ENCODE measurements around the gene ARHGDIA.

DNA sequence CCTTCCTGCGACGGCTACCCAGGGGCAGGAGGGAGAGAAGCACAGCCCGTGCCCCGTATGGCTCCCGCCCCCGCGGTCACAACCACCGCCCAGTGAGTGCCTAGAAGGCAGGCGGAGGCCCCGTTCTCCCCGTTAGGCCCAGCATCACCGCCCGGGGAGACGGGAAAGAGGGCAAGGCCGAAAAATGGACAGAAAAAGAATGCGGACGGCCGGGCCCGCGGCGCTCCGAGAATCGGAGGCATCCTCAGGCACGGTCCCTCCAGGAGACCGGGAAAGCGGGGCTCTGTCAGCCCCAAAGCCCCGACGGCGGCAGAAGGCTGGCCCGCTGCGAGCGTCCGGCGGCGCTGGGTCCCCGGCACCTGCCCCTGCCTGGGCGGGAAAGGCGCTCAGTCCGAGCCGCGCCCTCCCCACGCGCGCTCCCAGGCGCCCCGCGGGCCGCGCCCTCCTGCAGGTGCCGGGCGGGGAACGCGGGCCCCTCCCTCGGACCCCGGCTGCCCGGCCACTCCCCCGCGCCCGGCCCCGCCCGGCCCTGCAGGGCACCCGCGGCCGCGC is 38.5 kb downstream of the ARHGDIA start:
- TF ChIP-seq, protein P1, sequence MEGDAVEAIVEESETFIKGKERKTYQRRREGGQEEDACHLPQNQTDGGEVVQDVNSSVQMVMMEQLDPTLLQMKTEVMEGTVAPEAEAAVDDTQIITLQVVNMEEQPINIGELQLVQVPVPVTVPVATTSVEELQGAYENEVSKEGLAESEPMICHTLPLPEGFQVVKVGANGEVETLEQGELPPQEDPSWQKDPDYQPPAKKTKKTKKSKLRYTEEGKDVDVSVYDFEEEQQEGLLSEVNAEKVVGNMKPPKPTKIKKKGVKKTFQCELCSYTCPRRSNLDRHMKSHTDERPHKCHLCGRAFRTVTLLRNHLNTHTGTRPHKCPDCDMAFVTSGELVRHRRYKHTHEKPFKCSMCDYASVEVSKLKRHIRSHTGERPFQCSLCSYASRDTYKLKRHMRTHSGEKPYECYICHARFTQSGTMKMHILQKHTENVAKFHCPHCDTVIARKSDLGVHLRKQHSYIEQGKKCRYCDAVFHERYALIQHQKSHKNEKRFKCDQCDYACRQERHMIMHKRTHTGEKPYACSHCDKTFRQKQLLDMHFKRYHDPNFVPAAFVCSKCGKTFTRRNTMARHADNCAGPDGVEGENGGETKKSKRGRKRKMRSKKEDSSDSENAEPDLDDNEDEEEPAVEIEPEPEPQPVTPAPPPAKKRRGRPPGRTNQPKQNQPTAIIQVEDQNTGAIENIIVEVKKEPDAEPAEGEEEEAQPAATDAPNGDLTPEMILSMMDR (IDR thresholded peaks at IDR 0.05; ENCODE audit: poor library complexity, severe bottlenecking), result no peak
- TF ChIP-seq TAF1 (IDR thresholded peaks at IDR 0.05; ENCODE audit: low read depth), result no peak
- no peak for TF ChIP-seq EP300 (conservative IDR thresholded peaks at IDR 0.05; ENCODE audit: poor library complexity, severe bottlenecking)
